Fibroblast of pulmonary artery (primary cell): ENCODE measurements around the gene SLC36A1.

Experiments
- DNase-seq: peaks from one replicate; pipeline ENCODE4 v3.0.0-alpha.2; 2010; ENCODE audit warnings: low read depth
- H3K4me3 ChIP-seq: replicated peaks from 2 replicates; pipeline ENCODE4 v1.5.1; 2011; ENCODE audit warnings: low read depth, mild to moderate bottlenecking, control low read depth, low read length, moderate library complexity
- TF ChIP-seq, protein P1 (sequence below): IDR thresholded peaks from 2 replicates; pipeline ENCODE4 v1.5.1; 2011; ENCODE audit warnings: mild to moderate bottlenecking, control low read depth, low read length, inconsistent platforms; ENCODE audit errors: missing control alignments

SLC36A1 gene

DNA sequence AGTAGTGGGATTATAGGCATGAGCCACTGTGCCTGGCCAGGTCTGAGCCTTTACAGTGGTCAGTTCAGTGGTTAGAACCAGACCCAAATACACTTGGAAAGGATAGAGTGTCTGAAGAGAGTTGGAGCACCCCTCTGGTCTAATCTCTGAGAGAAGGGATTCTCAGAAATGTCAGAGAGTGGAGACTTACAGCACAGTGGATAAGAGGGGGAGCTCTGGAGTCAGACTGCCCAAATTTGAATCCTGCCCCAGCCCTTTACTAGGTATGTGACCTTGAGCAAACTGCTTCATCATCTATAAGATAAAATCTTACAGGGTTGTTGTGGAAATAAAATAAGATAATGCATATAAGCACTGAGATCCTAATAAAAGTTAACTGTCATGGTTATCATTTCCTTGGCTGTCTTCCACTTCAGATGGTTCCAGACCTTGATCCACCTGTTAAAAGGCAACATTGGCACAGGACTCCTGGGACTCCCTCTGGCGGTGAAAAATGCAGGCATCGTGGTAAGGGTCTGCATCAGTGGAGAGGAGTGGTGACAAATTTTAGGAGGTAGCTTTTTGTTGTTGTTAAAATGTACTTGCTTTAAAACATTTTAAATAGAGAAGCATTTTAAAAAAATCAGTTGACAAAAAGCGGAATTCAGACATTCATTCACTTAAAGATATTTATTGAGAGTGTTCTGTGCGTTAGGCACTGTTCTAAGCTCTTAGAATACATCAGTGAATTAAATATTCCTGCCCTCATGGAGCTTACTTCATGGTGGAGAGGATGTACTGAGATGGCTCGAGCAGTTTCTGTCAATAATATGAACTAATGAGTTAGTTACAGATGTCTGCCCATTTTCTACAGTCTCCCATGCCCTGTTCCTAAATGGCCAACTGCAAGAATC is 16.0 kb downstream of the SLC36A1 start:
- TF ChIP-seq, protein P1, sequence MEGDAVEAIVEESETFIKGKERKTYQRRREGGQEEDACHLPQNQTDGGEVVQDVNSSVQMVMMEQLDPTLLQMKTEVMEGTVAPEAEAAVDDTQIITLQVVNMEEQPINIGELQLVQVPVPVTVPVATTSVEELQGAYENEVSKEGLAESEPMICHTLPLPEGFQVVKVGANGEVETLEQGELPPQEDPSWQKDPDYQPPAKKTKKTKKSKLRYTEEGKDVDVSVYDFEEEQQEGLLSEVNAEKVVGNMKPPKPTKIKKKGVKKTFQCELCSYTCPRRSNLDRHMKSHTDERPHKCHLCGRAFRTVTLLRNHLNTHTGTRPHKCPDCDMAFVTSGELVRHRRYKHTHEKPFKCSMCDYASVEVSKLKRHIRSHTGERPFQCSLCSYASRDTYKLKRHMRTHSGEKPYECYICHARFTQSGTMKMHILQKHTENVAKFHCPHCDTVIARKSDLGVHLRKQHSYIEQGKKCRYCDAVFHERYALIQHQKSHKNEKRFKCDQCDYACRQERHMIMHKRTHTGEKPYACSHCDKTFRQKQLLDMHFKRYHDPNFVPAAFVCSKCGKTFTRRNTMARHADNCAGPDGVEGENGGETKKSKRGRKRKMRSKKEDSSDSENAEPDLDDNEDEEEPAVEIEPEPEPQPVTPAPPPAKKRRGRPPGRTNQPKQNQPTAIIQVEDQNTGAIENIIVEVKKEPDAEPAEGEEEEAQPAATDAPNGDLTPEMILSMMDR: peak; percentile 47
- H3K4me3 ChIP-seq: no peak overlapping the region
- no peak for DNase-seq

DNA sequence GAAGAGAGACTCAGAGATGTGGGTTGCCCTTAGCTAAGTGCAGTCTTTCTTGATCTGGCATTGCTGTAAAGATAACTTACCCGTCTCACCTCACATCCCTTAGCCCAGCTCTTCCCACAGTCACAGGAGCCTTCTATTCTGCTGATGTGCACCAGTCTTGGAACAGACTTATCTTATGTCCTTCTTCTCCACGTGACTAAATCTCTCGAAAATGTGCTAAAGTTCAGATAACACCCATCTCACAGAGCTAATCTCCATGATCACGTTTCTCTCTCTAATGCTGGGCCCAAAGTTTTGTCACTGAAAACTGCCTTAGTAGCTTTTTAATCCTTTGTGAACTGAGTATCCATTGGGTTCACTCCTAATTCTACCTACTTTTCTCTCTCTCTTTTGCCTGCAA is 16.7 kb downstream of the SLC36A1 start:
- TF ChIP-seq, protein P1: no peak
- no peak overlapping the region for H3K4me3 ChIP-seq
- no peak for DNase-seq

DNA sequence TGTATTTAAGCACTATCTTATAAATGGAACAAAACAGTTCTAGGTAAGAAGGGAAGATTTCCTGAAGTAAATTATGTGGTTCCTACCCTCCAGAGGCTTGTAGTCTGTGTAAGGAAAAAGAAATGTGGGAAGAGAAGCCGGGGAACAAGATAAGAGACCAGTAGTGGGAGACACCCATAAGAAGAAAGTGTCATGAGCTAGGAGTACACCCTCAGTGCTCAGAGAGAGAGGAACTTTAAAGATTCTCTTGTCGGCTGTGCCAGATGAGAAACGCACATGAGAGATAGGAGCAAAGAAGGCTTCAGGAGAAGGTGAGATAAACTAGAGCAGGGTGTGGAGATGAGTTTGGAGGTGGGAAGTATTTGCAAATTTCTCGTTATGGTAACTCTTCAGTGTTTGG is 18.1 kb downstream of the SLC36A1 start:
- TF ChIP-seq, protein P1: no peak
- no peak for DNase-seq
- H3K4me3 ChIP-seq: no peak overlapping the region

DNA sequence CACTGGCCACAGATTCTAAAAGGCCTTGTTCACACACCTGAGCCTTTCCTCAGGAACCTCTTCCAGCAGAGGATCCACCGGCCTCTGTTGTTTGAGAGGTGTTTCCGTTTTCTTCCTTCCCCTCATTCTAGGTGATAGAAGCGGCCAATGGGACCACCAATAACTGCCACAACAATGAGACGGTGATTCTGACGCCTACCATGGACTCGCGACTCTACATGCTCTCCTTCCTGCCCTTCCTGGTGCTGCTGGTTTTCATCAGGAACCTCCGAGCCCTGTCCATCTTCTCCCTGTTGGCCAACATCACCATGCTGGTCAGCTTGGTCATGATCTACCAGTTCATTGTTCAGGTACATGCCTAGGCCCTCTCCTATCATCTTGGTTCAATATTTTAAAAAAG is 20.2 kb downstream of the SLC36A1 start:
- no peak for DNase-seq
- H3K4me3 ChIP-seq: no peak overlapping the region
- TF ChIP-seq, protein P1: no peak

DNA sequence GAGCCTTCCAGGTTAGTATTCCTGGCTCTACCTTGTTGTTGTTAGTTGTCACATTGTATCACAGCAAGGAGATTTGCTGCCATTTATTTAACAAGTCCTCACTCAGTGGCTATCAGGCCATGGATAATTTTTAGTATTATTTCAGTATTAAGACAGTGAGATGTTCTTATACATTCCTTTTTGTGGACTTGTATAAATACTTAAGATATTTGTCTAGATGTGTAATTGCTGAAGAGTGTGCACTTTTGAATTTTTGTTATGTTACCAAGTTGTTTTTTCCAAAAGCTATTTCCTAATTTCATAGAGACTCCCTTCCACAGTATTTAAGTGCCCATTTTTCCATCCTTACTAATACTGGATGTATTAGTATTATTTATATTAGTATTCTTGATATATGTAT is 22.0 kb downstream of the SLC36A1 start:
- H3K4me3 ChIP-seq: no peak overlapping the region
- TF ChIP-seq, protein P1: no peak
- DNase-seq: no peak

DNA sequence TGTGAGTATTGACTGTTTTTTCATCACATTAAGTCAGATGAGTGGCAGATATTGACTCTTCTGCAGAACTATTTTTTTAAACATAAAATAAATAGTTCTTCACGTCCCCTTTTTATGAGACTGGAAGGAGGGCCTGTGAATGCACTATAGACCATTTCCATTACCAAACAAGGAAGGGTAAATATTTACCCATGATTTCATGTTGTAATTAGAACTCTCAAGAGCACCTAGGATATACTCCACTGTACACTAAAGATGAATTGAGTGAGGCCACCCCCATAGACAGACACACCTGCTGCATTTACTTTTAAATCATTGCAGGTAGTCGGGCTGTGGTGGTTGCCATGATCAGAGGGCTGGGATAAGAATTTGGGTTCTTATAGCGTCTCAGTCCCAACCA is 22.6 kb downstream of the SLC36A1 start:
- DNase-seq: no peak
- H3K4me3 ChIP-seq: no peak overlapping the region
- TF ChIP-seq, protein P1: no peak

DNA sequence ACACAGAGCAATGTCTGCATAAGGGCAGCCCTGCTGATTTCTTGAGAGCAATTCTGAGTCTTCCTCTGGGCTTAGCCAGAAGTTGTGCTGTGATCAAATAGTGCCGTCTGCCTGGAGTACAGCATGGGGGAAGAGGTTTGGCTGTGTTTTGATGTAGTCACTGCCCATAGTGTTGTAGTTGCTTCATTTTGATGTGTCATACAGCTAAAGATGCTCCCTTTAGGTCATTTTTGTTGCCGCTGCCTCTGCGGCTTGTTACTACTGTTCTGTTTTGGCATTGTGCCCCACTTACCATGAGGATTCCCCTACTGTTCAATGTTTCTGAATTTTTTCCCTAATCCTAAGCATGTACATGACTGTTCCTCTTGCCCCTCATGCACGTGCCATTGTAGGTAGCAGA is 23.0 kb downstream of the SLC36A1 start:
- no peak for DNase-seq
- TF ChIP-seq, protein P1: no peak

More for the DNA sequence above, 23.0 kb downstream of the SLC36A1 start:
- H3K4me3 ChIP-seq: no peak overlapping the region
